Coronary artery (tissue), 2 donors: ENCODE results near the gene PTGDS.
"Not testable (repeated sequence)": the region's sequence is repeated elsewhere in the genome, so short reads cannot be mapped to it uniquely, and the experiment has no call there.

Experiments used
- DNase-seq: peaks from one replicate; pipeline ENCODE4 v3.0.0-alpha.2; 2017; ENCODE audit warnings: low spot score
- H3K27ac ChIP-seq, 2 donors: fragments of 200-600 bp; sonication (generic); one replicate each; pipeline ENCODE4 v1.5.1; 2016 to 2019
- H3K4me3 ChIP-seq: fragments of 200-600 bp; sonication (generic); 2 replicates; pipeline ENCODE4 v1.5.1; 2016; ENCODE audit warnings: mild to moderate bottlenecking, moderate library complexity
- TF ChIP-seq, protein P1 (sequence below): fragments of 200-600 bp; sonication (generic); IDR thresholded peaks from one replicate; pipeline ENCODE4 v1.5.1; 2019; ENCODE audit warnings: antibody characterized with exemption

Gene PTGDS

DNA sequence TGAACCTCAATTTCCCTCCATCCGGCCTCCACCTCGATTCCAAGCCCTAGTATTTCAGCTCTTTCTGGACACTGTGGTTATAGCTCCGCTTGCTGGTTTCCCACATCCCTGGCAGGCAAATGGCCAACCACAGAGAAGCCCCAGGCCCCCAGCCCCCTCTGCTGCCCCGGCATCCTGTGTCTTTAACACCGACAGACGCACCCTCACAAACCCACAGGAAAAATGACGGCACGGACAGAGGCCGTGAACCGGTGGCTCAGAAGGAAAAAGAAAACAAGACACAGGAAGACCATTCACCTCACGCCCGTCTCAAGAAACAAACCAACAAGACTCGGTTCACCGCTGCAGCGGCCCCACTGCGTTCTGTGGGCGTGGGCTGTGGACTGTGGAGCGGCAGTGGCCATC, 20.5 kb downstream of the PTGDS start:
- no peak overlapping the region for H3K4me3 ChIP-seq
- TF ChIP-seq, protein P1, sequence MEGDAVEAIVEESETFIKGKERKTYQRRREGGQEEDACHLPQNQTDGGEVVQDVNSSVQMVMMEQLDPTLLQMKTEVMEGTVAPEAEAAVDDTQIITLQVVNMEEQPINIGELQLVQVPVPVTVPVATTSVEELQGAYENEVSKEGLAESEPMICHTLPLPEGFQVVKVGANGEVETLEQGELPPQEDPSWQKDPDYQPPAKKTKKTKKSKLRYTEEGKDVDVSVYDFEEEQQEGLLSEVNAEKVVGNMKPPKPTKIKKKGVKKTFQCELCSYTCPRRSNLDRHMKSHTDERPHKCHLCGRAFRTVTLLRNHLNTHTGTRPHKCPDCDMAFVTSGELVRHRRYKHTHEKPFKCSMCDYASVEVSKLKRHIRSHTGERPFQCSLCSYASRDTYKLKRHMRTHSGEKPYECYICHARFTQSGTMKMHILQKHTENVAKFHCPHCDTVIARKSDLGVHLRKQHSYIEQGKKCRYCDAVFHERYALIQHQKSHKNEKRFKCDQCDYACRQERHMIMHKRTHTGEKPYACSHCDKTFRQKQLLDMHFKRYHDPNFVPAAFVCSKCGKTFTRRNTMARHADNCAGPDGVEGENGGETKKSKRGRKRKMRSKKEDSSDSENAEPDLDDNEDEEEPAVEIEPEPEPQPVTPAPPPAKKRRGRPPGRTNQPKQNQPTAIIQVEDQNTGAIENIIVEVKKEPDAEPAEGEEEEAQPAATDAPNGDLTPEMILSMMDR: no peak
- DNase-seq: no peak
- H3K27ac ChIP-seq: no peak overlapping the region

DNA sequence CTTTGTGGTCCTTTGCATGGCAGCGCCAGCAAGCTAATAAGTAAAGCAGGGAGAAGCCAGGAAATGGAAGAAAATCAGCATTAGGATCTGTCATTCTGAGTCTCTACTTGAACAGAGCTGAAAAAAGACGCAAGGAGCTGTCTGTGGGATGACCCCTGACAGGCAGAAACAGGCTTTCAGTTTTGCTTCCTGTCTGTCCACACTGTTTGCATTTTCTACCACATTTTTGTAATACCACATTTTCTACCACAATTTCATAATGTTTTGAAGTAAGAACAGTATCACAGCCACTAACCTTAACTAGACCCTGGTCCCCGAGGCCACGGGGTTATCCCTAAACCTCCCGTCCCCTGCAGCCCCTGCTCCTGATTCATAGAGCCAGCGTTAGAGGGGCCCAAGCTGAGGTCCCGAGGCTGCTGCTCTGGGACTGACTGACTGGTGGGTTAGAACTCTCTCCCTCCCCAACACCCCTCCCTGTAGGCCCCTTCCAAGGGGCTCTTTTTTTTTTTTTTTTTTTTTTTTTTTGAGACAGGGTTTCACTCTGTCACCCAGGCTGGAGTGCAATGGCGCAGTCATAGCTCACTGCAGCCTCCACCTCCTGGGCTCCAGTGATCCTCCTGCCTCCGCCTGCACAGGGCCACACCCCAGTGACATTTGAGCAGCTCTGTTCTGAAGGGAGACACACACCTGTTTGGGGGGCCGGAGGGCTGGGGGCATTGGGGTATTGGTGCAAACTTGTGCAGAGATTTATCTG, 23.1 kb downstream of the PTGDS start:
- DNase-seq: no peak
- TF ChIP-seq, protein P1: no peak
- Histone ChIP-seq H3K4me3 (no peak overlapping the region), H3K27ac (no peak overlapping the region)

DNA sequence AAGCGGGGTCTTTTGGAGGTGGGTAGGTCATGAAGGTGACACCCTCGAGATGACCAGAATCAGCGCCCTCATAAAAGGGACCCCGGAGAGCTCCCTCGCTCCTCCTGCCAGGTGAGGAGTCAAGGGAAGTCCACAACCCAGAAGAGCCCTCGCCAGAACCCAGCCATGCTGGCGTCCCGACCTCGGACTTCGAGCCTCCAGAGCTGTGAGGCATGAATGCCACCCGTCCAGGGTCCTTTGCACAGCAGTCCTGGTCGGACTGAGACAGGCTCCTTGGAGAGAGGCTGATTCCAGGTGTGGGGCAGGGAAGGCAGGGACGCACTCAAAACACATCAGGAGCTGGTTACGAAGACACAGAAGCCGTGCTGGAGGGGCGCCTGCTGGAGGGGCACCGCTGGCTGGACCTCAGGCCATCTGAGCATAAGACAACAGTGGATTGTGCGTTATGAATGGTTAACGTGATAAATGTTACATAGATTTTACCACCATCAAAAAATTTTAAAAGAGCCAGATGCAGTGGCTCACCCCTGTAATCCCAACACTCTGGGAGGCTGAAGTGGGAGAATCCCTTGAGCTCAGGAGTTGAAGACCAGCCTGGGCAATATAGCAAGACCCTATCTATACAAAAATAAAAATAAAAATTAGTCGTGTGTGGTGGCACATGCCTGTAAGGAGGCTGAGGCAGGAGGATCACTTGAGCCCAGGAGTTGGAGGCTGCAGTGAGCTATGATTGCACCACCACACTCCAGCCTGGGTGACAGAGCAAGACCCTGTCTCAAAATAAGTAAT, 24.7 kb downstream of the PTGDS start:
- TF ChIP-seq, protein P1: no peak
- no peak overlapping the region for H3K4me3 ChIP-seq
- no peak overlapping the region for H3K27ac ChIP-seq
- no peak for DNase-seq

GRCh38 chr9:137002646-137003041, 25.3 kb downstream of the PTGDS start:
- Histone ChIP-seq H3K27ac (no peak overlapping the region), H3K4me3 (no peak overlapping the region)
- TF ChIP-seq, protein P1: no peak
- DNase-seq: no peak

GRCh38 chr9:137004285-137004684, 27.0 kb downstream of the PTGDS start:
- DNase-seq, H3K4me3 ChIP-seq, H3K27ac ChIP-seq: not testable (repeated sequence)

DNA sequence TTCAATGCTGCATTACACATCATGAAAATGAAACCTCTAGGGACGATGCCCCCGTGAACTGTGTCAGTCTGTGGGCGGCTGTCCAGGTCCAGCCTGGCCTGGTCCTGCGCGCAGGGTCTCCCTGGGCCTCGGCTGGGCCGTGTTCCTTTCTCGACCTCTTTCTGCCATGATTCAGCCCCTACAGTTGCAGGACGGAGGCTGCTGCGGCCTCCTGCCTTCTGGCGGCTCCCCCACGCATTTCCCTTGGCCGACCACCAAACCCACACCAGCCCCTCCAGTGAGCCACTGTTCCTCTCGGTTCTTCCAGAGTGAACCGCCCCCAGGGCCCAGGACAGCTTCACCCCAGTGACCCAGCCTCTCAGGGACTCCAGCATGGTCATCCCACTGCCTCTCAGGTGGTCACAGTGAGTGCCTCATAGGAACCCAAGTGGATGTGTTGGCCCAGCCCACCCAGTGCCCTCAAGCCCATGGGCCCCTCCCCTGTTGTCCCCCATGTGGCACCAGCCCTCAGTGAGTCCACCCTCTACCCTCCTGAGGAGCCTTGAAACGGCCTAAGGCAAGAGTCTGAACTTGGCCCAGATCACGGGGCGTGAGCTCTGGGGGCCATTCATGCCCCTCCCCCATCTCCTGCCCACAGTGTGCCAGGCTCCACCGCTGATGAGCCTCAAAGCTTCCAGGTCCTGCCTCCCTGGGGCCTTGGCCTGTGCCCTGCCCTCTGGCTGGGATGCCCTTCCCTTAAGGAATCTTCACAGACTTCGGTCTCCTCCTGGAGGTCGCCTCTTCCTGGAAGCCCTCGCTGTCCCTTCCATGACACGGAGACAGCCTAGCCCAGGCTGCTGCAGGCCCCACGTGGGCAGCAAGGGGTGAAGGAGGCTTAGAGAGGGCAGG, 29.1 kb downstream of the PTGDS start:
- Histone ChIP-seq H3K27ac (no peak overlapping the region), H3K4me3 (no peak overlapping the region)
- no peak for DNase-seq
- TF ChIP-seq, protein P1: no peak
